Measurements from ENCODE around the gene SOX18.

Gene SOX18

DNA sequence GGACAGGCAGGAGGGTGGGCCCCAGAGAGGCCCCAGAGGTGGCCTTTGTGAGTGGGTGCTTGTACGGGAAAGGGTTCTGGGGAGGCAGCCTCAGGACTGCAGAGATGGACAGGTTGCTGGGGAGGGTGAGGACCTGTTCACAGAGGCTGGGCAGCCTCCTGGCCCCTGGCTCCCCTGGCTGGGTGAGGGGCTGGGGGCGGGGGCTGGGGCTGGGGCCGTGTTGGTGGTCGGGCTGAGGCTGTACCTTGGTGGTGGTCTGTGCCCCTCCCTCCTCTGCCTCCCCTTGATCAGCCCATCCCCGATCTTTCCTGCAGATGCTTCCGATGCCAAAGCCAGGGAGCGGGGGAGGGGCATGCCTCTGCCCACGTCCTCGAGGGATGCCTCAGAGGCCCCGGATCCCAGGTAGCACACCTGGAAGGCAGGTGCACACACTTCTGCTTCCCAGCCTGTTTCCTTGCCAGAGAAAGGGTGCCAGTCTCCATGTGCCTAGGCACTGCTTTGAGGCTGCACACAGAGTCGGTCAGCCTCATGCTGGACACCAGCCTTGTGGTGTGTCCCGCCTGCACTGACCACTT is 18.4 kb upstream of the SOX18 start:
- DNase-seq (ENCODE audit: low read depth), result no peak

DNA sequence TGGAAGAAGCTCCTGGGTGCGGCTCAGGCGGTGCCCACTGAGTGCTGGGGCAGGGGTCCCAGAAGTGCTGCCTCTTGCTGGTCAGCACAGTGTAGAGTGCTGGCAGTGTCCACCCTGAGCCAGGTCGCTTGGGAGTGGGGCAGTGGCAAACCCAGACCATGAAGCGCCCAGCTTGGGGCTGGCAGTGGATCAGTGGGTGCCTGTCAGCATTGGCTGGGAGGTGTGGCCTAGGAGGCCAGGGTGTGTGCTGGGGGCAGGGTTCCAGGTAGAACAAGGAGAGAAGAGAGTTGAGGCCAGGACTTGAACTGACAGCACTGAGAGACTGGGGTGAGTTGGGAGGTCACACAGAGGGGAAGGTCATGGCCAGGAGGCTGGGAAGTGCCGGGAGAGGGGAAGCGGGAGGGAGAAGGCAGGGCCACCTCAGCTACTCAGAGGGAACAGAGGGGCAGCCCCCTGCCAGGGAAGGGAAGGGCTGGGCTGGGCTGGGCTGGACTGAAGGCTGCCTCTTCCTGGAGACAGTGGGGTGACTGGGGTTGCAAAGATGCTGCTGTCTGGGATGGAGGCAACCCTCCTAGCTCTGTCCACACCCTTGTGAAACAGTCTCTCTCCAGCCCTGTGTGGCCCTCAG is 17.7 kb upstream of the SOX18 start:
- DNase-seq (ENCODE audit: low read depth), result no peak

DNA sequence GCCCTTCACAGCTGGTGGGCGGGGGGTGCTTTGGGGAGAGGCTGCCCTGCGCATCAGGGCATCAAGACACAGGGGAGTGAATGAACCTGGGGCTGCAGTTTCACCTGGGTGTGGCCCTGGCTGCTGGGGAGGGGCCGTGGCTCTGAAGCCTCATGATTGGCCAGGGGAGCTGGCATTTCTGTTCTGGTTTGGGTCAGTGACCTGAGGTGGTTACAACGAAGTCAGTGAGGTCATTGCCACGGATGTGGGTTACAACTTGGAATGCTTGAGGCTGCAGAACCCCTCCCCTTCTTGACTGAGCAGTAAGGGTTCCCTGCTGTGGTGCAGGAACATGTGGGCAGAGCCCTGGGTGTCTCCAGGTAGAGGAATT is 16.5 kb upstream of the SOX18 start:
- DNase-seq (ENCODE audit: low read depth), result peak; percentile 92

DNA sequence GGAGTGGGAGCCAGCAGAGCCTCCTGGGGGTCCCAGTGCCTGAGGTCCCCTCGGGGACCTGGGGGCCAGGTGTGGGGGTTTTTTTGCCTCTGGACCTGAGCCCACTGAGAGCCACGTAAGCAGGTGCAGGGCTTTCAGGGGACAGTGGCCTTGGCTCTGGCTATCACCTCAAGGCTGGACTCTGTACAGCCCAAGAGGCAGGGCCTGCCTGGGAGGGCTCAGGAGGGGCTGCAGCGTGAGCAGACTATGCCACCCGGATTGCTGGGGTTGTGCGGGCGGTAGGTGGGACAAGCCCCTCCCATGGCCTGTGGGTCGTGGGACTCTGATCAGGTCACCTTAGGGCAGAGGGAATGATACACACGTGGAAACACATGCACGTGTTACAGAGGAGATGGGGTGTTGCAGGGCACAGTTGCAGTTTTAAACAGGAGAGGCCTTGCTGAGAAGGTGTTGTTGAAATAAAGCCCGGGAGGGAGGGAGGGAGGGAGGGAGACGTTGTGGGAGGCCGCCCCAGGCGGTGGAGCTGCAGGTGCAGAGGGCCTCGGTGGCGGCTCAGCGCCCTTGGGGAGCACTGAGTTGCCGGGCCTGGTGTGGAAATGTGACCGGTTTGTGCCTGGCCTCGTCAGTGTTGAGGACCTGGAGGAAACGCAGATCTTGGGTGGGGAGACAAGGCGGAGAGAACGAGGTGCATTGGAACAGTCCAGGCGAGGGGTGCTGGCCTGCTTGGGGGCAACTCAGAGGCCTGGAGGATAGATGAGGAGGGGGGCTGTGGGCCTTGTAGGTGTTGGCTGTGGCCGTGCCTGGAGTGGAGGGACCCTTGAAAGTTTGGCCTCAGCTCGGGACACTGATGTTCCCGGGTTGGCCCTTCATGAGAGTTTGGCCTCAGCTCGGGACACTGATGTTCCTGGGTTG is 15.9 kb upstream of the SOX18 start:
- no peak for DNase-seq (ENCODE audit: low read depth)

DNA sequence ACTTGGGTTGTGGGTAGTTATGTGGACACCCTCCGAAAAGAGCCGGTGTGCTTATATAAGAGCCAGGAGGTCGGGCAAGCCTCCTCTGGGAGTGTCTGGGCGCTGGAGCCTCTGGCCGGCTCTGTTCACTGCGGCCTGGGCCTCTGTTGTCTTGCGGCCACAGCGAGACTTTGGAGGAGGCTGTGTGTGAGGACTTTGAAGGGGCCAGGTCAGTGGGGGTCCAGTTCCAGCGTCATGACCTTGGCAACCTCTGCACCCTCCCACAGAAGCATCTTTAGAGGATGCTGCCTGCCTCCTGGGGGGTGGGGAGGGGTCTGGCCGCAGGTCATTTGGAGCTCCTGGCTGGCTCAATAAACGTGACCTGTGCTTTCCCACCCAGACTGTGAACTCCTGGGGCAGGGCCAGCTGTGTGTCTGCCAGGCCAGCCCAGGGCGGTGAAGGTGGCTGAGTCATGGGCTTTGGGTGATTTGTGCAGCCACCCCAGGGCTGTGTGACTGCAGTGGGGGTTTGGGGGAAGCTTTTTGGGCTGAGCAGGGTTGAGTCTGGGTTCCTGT is 14.8 kb upstream of the SOX18 start:
- DNase-seq (ENCODE audit: low read depth), result no peak

DNA sequence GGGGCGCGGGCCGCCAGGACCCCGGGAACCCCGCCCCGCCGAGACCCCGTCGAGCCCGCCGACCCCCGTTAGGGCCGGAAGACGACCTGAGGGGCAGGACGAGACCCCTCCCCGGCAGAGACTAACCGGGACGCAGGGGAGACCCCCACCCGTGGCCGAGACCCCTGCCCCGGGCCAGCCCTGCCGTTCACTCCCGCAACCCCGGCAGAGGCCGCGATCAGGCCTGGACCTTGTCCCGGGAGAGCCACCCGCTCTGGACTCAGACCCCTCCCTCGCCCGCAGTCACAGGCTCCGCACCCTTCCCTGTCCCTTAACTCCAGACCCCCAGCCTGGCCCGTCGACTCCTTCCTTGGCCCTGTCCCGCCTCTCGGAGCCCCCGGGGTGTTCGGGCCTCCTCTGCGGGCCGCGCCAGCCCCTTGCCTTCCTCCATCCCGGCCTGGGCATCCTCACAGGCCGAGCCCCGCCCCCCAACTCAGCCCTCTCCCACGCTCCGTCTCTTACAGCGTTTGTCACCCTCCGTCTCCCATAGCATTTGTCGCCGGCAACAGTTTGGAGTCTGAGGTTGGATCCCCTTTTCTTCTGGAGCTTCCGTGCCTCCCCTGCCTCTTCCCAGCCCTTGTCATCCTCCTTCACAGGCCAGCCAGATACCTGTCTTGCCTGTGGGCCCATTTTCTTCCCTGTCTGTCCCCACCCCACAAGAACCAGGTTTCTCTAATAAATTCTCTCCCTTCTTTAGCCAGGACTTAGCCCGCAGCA is 14.1 kb upstream of the SOX18 start:
- no peak for DNase-seq (ENCODE audit: low read depth)

DNA sequence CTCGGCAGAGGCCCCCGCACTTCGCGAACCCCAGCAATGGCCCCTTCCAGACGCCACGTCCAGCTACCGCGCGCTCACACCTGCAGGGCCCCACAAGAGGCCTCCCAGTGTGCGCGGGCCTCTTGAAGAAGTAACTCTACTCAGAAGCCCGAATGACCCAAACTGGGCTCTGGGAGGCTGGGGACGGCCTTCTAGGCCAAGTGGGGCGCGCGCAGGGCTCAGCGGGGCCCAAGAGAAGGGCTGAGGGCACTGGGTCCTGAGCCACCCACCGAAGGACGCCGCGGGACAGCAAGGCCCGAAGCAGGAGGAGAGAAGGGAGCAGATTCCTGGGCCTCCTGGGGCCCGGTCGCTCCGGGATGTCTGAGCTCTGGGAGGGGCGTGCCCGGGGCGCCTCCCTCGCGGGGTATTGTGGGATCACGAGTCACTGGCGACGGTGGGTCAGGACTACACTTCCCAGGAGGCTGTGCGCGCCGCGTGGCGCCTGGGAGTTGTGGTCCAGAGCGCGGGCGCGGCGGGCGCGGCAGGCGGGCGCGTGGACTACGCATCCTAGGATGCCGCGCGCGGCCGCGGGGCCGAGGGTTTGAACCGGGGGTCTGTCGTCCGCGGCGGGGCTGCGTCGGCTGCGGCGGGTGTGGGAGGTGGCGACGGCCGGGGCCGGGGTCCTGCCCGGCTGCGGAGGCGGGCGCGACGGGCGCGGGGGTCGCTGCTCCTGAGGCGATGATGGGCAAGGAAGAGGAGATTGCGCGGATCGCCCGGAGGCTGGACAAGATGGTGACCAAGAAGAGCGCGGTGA is 13.4 kb upstream of the SOX18 start, which contains the start of gene TCEA2:
TCEA2 (plus strand) TSS at position 603 of the 793 bp plus-strand sequence; CDS start at position 718, 115 bp downstream.
- peak; percentile 85 for DNase-seq (ENCODE audit: low read depth)

DNA sequence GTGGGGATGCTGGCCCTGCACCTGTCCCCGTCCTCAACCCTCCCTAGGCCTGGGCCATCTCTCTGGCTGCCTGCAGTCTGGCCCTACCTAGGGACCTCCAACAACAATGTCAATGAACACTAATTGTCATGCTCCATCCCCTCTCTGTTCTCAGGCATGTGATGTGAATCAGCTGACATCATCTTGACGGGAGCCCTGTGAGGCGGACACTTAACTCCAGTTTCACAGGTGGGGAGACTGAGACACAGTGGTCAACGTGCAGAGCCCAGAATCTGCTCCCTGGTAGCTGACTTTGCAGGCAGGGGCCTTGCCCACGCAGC is 12.8 kb upstream of the SOX18 start:
- no peak for DNase-seq (ENCODE audit: low read depth)

DNA sequence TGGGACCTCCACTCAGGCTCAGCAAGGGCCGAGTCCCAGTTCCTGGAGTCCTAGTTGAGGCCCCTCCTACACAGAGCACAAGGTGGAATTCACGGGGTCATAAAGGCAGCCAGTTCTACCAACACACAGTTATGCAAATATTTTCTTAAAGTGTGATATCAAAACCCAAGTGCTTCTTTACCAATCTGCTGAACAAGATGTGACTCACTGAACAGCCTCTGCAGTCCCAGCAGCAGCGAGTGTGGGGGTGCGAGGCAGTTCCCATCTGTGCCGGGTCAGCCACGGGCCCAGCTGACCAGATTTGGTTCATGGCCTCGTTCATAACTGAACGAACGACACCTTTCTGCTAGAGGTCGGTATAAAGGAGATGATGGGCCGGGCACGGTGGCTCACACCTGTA is 9.1 kb upstream of the SOX18 start:
- DNase-seq (ENCODE audit: low read depth), result no peak

DNA sequence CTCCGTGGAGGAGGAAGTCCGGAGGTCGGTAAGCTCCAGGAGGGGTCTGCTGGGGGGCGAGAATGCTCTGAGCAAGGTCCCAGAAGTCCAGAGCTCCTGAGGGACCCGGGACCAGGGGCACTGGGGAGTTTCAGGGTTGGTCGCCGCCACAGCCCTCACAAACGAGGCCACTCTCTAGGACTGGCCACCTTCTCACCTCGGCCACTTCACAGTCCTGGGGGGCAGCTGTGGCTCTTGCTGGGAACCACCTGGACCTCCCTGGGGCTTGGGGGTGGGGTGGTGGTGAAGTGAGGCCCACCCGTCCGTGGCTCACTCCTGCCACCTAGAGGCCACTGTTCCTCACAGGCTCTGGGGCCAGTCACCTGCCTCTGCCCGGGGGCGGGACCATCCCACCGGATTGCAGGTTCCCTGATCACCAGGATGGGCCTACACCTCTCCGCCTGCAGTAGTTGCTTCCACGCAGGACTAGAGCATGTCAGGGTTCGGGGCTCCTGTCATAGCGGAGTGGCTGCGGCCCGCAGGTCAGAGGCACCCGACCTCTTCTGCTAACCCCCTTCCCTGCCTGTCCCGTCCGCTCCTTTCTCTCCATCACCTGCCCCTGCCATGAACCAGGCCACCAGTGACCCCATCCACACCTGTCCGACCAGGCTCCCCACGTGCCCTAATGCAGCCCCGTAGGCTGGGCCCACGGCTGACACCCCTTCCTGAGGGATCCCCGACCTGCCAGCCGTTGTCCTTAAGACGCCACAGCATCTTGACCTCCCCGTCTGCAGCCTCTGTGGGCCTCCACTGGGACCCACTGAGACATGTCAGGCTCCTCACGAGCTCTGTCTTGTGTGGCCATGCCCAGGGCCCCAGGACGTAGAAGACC is 8.4 kb upstream of the SOX18 start:
- no peak for DNase-seq (ENCODE audit: low read depth)

DNA sequence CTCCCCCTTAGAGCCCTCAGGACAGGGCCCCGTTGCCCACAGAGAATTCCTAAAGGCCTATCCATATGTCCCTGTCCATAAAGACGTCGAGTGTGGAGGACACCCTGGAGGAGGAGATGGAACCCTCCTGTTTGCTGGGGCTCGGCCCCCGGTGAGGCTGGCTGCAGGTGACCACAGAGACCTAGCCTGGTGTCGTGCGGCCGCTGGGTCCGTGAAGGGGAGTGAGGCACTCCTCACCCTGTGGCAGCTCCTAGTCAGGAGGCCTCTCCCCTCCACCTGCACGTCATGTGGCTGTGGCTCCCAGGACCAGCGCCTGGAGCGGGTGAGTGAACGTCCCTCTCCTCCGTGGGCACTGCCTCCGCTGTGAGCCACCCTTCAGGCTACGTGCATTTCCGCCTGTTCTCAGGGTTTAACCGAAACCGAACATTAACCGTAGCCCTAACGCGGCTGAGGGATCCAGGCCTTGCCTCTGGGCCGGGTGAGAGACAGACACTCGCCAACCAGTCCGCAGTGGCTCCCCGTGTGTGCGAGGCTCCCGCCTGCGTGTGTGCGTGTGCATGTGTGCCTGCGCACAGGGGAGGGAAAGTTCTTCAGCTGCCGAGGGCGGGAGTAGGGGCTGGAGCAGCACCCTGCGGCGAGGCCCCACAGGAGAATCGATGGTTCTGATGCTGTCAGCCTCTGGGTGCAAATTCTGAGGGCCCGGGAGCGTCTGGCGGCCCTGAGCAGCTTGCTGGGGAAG is 7.6 kb upstream of the SOX18 start:
- no peak for DNase-seq (ENCODE audit: low read depth)

DNA sequence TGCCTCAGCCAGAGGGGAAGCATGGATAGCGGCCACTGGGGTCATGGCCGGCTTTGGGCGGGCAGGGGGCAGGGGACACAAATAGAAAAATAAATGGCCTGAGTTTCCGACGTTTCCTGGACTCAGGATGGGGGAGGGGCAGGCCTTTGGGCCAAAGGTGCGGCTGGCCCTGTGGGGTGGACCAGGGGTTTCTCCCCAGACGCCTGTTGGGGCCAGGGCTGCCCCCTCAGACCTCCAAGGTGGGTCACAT is 7.1 kb upstream of the SOX18 start:
- no peak for DNase-seq (ENCODE audit: low read depth)

DNA sequence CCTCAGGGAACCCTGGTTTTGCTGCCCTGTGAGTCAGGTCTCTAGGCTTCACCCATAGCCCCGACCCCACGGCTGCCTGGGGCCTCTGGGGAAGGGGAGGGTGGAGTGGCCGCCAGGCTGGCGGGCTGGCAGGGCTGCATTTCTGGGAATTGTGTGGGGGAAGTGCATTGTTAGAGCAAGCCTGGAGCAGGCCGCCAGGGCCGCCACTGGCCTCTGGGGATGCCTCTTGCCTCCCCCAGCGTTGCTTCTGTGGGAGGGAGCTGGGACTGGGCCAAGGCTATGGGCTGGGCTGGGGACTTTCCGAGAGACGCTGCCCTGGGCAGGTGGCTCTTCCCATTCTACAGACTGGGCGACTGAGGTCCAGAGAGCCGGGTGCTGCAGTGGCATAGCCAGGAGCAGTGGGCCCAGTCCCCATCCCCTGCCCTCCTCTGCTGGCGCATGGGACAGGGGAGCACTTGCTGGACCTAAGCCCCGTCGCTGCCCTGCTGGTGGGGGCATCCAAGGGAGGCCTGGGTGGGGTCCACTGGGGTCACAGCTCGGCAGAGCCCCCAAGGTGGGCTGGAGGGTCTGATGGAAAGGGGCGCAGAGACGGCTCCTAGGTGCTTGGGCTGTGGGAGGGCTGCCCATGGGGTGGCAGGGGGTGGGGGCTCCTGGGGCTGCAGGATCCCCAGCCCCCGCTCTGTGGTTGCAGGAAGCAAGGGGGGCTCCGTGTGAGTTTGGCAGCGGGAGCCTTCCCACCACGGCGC is 6.6 kb upstream of the SOX18 start:
- no peak for DNase-seq (ENCODE audit: low read depth)

DNA sequence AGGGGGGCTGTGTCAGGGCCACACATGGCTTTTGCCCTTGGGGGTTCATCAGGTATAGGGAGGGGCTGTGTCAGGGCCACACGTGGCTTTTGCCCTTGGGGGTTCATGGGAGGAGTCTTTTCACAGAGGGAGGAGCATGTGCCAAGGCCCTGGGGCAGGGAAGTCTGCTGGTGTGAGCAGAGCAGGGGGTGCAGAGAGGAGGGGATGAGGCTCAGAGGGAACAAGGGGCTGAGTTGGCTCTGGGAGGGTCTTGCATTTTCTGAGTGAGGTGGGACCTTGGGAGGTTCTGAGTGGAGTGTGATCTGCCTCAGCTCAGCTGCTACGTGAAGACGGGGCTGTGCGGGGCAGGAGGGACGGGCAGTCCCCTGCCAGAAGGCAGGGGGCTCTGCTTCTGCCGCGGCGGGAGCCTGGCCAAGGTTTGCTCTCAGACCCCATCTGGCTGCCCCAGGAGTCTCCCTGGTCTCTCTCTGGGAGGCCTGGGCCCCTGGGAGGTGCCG is 6.0 kb upstream of the SOX18 start:
- no peak for DNase-seq (ENCODE audit: low read depth)

DNA sequence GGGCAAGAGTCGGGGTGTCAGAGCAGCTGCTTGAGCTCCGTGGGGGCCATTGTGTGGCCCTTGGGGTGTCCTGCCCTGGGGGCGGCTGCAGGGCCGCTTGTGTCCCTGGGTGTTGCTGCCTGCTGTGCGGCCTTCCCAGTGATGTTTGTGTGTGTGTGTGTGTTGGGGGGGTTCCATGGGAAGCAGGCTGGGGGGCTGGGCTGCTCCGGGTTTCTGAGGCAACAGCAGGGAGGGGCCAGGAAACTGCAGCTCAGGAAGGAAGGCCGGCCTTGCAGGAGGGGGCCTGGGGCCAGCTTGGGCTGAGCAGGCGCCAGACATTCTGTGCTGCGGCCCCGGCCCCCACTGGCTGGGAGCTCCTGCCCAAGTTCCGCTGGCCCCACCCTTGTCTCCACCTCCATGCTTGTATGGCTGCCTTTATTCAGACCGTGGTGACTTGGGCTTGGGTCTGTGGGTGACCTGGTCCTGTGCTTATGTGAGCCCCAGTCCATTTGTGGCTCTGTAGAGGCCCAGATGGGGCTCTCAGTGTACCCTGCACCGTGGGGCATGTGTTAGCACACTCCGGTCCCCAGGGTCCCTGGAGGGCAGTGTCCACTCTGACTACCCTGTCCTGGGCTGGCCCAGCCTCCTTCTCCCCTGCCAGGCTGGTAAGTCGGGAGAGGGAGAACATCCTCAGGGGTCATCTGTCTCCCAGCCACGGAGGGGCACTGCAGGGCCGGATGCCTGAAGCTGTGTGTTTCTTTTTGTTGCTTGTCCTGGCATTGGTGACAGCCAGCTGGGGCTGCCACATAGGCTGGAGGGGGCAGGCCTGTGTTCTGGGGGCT is 4.6 kb upstream of the SOX18 start:
- no peak for DNase-seq (ENCODE audit: low read depth)

DNA sequence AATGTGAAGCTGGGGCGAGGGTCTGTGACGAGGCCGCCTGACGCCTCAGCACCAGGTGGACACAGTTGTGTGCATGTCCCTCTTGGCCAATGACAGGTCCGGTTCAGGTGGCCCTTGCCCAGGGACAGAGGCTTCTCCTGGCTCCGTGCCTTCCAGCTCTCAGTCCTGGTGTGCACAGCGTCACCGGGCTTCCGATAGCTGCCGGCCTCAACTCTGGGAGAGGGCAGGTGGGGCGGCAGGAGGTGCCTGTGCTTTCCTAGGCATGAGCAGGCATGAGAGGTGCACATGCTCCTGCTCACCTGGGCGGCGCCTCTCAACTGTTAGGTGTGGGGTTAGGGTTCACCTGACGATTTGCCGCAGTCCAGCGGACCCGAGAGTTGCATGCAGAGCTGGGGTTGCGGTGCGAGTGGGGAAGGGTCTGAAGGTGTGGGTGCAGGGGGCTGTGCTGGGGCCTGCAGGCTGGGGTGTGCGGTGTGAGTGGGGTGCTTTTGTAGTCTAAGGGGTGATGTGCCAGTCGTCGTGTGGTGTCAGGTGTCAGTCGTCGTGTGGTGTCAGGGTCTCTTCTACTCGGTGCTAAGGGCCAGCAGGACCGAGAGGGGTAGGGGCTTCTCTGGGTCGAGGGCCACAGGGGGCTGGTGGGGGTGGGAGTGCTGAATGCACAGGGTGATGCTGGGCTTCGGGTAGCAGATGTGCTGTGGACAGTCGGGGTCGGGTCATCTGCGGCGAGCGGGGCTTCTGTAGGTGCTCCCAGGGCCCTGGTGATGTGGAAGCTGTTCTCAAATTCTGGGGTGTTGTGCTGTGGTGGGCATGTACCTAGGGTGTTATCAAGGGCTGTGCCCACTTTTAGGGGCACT is 3.8 kb upstream of the SOX18 start:
- DNase-seq (ENCODE audit: low read depth), result no peak

DNA sequence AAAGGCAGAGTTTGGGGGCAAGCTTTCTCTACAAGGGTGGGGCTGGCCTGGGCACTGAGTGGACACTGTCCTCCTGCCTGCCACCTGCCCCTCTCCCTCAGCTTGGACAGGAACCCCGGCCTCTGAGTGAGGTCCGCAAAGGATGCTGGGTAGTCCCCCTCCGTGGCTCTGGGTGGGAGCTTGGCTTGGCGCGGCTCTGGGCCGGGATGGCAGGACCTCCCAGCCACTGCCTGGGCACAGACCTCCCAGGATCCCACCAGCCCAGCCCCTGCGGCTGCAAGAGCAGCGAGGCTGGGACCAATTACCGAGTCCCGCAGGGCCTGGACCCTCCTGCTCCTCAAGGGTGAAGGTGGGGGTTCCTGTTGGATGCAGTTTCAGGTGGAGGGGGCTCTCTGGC is 2.9 kb upstream of the SOX18 start:
- DNase-seq (ENCODE audit: low read depth), result no peak

Measured in HS-5 (cell line).